ENCODE measurements around the gene ASCC3. TPM values are rescaled to one million over a fixed set of nuclear protein-coding genes. Genes with fewer than 3 reads are reported as not detected.

The ASCC3 gene
- total and polyA plus RNA-seq, 3 donors from 2014 or later: 16.1 to 29.3 (median 29.0) TPM

- whole genome bisulfite sequencing, 2 donors: 70 to 76% methylated on average over 6 of the region's 6 CpGs
- Histone ChIP-seq H3K4me3 (no peak overlapping the region), H3K27ac (no peak overlapping the region), H3K9me3 (no peaks in the 10 kb centered on the region), H3K36me3 (ENCODE audit: low read depth, missing control alignments) (no peaks in the 10 kb centered on the region), H3K4me1 (no peaks in the 10 kb centered on the region), H3K27me3 (no peaks in the 10 kb centered on the region)
- TF ChIP-seq CTCF (IDR thresholded peaks at IDR 0.05) (no peak), POLR2A (IDR thresholded peaks at IDR 0.05) (no peak)
- intact Hi-C loops (cut with DNase I; ENCODE audit: low total_unique reads): no loop called here
- no peak for DNase-seq
Observed at GRCh38 chr6:100504786-100505737, 376.1 kb downstream of the ASCC3 start.

- Histone ChIP-seq H3K4me3 (no peak overlapping the region), H3K36me3 (ENCODE audit: low read depth, missing control alignments) (no peaks in the 10 kb centered on the region), H3K27ac (no peak overlapping the region), H3K9me3 (no peaks in the 10 kb centered on the region), H3K27me3 (no peaks in the 10 kb centered on the region), H3K4me1 (no peaks in the 10 kb centered on the region)
- no peak for TF ChIP-seq CTCF (IDR thresholded peaks at IDR 0.05)
- no peak for TF ChIP-seq POLR2A (IDR thresholded peaks at IDR 0.05)
- no peak for DNase-seq
- intact Hi-C loops (cut with DNase I; ENCODE audit: low total_unique reads): no loop called here
Observed at GRCh38 chr6:100503043-100503705, 378.0 kb downstream of the ASCC3 start.

- Histone ChIP-seq H3K4me1 (no peaks in the 10 kb centered on the region), H3K36me3 (ENCODE audit: low read depth, missing control alignments) (no peaks in the 10 kb centered on the region), H3K4me3 (no peak overlapping the region), H3K27me3 (no peaks in the 10 kb centered on the region), H3K27ac (no peak overlapping the region), H3K9me3 (no peaks in the 10 kb centered on the region)
- DNase-seq: no peak
- 81 to 83% methylated on average over 6 of the region's 6 CpGs for WGBS, 2 donors
- TF ChIP-seq CTCF (IDR thresholded peaks at IDR 0.05) (no peak), POLR2A (IDR thresholded peaks at IDR 0.05) (no peak)
- intact Hi-C loops (cut with DNase I; ENCODE audit: low total_unique reads): no loop called here
Observed at GRCh38 chr6:100493206-100493888, 387.8 kb downstream of the ASCC3 start.

GRCh38 chr6:100491952-100492670 is 389.0 kb downstream of the ASCC3 start:
- no peaks in the 10 kb centered on the region for H3K4me1 ChIP-seq
- H3K27ac ChIP-seq: no peak overlapping the region
- TF ChIP-seq CTCF (IDR thresholded peaks at IDR 0.05) (no peak), POLR2A (IDR thresholded peaks at IDR 0.05) (no peak)
- H3K36me3 ChIP-seq (ENCODE audit: low read depth, missing control alignments): no peaks in the 10 kb centered on the region
- no peaks in the 10 kb centered on the region for H3K27me3 ChIP-seq
- intact Hi-C loops (cut with DNase I; ENCODE audit: low total_unique reads): no loop called here
- H3K9me3 ChIP-seq: no peaks in the 10 kb centered on the region
- H3K4me3 ChIP-seq: no peak overlapping the region
- WGBS, 2 donors: 59 to 67% methylated on average over 13 of the region's 13 CpGs
- DNase-seq: no peak

All from testis (tissue), 3 donors.